ENCODE data around the gene AZU1.
"Not testable (repeated sequence)": the region's sequence is repeated elsewhere in the genome, so short reads cannot be mapped to it uniquely, and the experiment has no call there.

The AZU1 gene

DNA sequence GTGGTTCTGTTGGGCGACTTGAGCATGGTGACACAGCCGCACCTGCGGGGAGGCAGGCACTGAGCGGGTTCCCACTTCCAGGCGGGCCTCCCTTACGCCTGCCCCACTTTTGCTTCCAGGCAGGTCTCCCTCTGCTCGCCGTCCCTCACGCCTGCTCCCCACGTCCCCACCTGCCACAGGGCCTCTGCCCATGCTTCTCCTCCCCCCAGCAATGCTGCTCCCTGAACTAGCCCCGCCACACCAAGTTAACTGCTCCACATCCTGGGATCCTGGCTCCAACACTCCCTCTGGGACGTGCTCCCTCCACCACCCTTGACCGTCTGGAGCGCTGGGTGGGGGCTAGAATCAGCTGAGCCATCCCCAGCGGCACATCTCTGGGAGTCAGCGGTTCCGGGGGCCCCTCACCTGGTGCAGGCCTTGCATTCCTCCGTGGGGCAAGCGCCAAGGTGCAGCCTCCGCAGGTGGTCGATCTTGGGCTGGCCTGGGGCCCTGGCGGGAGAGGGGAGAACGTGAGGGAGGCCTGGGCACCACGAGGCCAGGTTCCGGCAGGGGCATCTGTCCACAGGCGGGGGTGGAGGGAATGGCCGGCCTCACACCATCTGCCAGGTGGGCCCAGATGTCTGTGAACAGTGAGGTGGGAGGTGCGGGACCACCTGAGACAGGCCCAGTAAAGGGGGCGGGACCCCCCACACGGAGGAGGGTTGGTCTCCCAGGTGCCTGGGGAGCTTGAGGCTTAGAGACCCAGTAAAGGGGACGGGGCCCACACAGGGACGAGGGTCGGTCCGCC is 41.0 kb downstream of the AZU1 start:
- TF ChIP-seq GATA1 (IDR thresholded peaks at IDR 0.05; ENCODE audit: low read depth, low read length) (no peak), POLR2A (IDR thresholded peaks at IDR 0.05; ENCODE audit: low read length) (no peak)
- no peak for DNase-seq

DNA sequence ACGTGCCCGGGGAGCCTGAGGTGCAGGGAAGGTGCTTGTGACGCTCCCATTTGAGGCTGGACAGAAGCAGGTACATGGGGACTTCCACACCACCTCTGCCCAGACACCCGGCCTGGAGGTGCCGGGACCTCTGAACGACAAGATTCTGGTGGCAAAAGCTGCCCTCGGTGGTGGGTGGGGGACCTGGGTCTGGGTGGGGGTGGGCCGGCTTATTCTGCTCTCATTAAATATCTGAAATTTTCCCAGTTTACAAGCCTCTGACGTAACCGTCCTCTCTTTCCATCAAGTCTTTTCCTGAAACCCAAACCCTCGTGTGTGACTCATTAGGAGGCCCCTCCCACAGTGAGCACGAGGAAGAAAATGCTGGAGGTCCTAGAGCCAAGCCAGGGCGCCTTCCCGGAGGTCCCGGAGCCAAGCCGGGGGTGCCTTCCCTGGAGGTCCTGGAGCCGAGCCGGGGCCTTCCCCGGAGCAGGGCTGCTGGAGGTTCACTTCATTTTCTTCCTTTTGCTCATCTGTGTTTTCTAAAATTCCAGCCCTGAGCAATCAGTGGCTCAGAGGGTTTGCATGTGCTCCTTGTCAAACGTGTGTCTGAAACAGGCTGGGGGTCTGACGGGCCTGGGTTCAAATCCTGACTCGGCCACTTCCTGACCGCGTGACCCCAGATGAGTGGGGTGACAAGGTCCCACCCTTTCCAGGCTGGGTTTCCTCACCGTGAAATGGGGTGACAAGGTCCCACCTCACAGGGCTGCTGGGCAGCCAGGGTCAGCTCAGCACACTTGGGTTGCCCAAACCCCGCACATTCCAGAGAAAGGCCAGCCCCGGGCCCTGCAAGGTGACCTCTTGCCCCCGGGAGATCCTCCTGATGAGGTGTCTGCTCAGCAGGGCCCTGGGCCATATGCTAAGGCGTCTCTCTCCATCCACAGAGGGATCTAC is 41.9 kb downstream of the AZU1 start:
- no peak for DNase-seq
- TF ChIP-seq GATA1 (IDR thresholded peaks at IDR 0.05; ENCODE audit: low read depth, low read length) (no peak), POLR2A (IDR thresholded peaks at IDR 0.05; ENCODE audit: low read length) (no peak)

DNA sequence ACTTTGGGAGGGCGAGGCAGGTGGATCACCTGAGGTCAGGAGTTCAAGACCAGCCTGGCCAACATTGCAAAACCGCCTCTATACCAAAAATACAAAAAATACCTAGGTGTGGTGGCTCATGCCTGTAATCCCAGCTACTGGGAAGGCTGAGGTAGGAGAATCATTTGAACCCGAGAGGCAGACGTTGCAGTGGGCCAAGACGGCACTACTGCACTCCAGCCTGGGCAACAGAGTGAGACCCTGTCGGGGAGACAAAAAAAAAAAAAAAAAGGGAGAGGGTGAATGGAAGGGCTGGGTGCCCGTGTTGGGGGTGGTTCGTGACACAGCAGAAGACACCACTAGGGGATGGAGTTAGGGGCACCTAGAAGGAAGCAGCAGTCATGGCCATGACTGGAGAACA is 42.7 kb downstream of the AZU1 start:
- no peak for TF ChIP-seq GATA1 (IDR thresholded peaks at IDR 0.05; ENCODE audit: low read depth, low read length)
- DNase-seq = no peak

DNA sequence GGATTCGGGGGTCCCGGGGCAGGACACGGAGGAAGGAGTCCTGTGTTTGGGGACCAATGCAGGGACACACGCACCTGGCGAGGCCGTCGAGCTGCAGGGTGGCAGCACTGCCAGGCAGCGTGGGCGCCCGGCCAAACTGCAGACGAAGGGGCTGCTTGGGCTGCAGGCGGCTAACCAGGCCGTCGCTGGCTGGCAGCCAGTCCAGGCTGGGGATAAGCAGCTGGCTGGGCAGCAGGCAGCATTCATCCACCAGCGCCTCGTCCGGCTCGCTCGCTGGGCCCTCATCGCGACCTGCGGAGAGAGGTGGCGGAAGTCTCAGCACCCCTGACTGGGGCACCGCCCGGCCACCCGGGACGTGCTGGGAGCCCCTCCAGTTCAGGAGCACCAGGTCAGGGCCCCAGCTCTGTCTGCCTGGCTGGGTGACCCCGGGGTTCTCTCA is 43.3 kb downstream of the AZU1 start:
- DNase-seq = no peak
- TF ChIP-seq POLR2A (IDR thresholded peaks at IDR 0.05; ENCODE audit: low read length) = no peak
- TF ChIP-seq GATA1 (IDR thresholded peaks at IDR 0.05; ENCODE audit: low read depth, low read length) = no peak

DNA sequence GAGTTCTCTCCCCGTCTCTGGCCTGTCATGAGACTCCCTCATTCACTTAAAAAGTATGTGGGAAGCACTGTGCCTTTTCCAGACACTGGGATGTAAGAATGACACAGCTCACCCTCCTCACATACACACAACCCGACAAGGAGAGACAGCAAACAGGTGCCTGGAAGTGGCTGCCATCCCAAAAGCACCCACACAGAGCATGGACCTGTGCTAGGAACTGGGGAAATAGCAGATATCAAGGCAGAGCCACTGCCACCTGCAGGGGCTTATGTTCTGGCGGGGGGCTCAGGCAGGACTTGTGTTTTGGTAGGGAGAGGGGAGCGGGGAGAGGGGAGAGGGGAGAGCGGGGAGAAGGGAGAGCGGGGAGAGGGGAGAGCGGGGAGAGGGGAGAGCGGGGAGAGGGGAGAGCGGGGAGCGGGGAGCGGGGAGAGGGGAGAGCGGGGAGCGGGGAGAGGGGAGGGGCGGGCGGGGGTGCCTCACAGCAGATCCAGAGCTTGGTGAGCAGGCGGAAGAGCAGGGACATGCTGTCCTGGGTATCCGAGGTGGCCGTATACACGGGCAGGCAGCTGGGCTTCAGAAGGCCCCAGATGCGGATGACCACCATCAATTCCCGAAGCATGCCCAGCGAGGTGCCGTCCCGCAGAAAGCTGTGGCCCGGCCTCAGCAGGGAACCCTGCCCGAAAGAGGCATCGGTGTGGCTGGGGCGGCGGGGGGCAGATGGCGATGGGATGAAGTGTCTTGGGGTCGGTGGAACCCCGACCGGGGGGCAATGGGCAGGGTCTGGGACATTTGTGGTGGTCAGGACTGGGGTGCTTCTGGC is 44.0 kb downstream of the AZU1 start:
- TF ChIP-seq POLR2A (IDR thresholded peaks at IDR 0.05; ENCODE audit: low read length) = no peak
- TF ChIP-seq GATA1 (IDR thresholded peaks at IDR 0.05; ENCODE audit: low read depth, low read length) = no peak
- DNase-seq = no peak

DNA sequence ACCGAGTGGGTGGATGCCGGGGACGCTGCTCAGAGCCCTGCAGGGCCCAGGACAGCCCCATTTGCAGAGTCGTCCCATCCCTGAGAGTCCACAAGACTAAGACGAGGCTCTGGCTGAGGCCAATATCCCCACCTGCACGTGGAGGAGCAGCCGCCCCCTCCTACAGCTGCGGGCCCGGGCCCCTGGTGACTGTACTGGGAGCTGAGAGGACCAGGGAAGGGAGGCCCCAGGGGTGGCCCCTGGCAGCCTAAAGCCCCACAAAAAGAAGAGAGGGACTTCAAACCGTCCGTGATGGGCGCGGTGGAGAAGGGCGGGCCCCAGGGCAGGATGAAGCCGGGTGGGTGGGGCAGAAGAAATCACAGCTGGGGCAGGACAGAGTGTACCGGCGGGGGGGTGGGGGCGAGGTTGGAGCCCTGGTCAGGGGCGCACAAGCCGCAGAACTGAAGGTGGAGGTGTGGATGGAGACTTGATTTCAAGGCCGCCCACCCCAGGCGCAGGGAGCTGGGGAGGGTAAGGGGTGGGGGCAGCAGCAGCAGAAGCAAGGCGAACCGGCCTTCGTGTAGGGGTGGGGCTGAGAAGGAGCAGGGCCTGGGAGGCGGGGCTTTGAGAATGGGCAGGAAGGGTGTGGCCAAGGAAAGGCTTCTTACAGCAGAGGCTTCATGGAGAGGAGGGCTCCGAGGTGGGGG is 44.8 kb downstream of the AZU1 start:
- no peak for TF ChIP-seq POLR2A (IDR thresholded peaks at IDR 0.05; ENCODE audit: low read length)
- TF ChIP-seq GATA1 (IDR thresholded peaks at IDR 0.05; ENCODE audit: low read depth, low read length) = no peak
- peak; percentile 76 to 81 for DNase-seq

DNA sequence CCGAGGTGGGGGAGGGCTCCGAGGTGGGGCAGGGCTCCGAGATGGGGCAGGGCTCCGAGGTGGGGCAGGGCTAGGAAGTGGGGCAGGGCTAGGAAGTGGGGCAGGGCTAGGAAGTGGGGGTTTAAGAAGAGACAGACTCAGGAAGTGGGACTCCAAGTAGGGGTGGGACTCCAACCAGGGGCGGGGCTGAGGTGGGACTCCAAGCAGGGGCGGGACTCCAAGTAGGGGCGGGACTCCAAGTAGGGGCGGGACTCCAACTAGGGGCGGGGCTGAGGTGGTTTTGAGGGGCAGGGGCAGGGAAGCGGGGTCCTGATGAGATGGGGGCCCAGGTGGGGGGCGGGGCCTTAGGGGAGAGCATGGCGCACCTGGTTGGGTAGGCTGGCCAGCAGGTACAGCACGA is 45.4 kb downstream of the AZU1 start:
- peak; percentile 64 for DNase-seq
- TF ChIP-seq GATA1 (IDR thresholded peaks at IDR 0.05; ENCODE audit: low read depth, low read length) = no peak
- TF ChIP-seq POLR2A (IDR thresholded peaks at IDR 0.05; ENCODE audit: low read length) = no peak

DNA sequence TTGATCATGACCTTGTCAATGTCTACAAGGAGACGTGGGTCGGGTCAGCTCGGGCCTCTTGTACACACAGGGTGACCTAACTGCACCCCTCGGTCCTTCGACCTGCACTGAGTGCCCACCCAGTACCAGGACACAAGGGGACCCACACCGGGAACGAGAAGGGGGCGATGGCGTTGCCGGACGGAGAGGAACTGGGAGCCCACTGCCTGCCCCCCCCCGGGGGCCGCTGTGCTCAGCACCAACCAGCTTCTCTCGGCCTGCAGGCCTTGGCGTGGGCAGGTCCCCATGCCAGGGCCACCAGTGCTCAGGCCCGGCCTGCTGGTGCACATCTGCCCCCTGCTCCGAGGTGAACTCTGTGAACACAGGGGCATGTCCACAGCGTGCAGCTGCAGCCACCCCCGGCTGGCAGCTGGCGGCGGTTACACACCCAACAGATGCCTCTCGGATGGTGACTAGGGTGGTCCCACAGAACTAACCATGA is 46.0 kb downstream of the AZU1 start:
- no peak for DNase-seq
- TF ChIP-seq POLR2A (IDR thresholded peaks at IDR 0.05; ENCODE audit: low read length) (no peak), GATA1 (IDR thresholded peaks at IDR 0.05; ENCODE audit: low read depth, low read length) (no peak)

DNA sequence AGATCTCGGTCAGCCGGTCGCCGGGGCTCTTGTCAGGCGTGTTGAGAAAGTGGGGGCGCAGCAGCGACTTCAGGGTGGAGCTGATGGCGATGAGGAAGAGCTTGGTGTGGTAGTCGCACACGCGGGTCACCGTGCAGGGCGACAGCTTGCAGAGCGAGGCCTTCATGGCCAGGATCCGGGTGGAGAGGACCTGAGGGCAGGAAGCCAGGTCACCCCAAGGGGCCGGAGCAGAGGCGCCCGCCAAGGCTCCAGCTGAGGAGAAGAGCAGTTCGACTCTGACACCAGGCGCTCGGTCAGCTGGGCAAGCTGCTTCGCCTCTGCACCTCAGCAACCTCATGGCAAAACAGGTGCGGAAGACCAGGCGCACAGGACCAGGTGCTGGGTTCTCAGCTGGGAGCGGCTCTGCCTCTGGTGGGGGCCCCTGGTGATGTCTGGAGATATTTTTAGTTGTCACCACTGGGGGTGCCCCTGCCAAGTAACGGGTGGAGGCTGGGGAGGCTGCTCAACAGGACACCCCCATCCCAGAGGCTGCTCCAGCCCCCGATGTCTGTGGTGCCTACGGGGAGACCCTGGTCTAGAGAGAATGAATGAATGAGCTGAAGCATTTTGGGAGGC is 47.7 kb downstream of the AZU1 start:
- no peak for DNase-seq
- TF ChIP-seq GATA1 (IDR thresholded peaks at IDR 0.05; ENCODE audit: low read depth, low read length) = no peak
- TF ChIP-seq POLR2A (IDR thresholded peaks at IDR 0.05; ENCODE audit: low read length) = no peak

DNA sequence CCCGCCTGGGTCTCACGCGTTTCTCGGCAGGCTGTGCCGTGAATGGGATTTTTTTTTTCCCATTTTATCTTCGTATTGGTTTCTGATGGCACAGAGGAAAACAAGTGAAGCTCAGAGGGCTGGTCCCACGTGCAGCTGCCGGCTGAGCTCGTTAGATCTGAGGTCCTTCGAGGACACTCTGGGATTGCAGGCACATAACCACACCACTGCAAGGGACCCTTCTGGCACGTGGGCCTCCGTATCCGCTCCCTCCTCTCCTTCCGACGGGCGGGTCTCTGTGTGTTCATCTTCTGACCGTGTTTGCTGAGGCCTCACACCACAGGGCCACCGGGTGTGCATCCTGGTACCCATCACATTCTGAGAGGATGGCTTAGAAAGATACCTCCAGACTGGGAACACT is 48.5 kb downstream of the AZU1 start:
- DNase-seq = no peak
- TF ChIP-seq GATA1 (IDR thresholded peaks at IDR 0.05; ENCODE audit: low read depth, low read length) = no peak
- no peak for TF ChIP-seq POLR2A (IDR thresholded peaks at IDR 0.05; ENCODE audit: low read length)

DNA sequence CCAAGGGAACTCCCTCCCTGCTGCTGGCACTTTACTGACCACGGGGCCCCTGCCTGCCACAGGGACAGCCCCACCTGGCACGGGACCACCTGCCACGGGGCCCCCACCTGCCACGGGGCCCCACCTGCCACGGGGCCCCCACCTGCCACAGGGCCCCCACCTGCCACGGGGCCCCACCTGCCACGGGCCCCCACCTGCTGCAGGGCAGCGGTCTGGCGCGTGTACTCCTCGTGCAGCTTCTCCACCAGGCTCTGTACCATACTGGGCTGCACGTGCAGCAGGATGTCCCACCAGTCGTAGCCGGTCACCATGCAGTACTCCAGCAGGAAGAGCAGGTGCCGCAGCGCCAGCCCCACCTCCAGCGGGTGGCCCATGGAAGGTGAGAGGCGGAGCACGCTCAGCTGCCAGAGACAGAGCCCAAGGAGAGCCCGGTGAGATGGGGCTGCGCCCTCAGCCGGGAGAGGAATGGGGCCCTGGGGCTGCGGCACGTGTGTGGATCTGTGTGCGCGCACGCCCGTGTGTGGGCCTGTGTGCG is 49.2 kb downstream of the AZU1 start:
- TF ChIP-seq POLR2A (IDR thresholded peaks at IDR 0.05; ENCODE audit: low read length) = no peak
- TF ChIP-seq GATA1 (IDR thresholded peaks at IDR 0.05; ENCODE audit: low read depth, low read length) = no peak

DNA sequence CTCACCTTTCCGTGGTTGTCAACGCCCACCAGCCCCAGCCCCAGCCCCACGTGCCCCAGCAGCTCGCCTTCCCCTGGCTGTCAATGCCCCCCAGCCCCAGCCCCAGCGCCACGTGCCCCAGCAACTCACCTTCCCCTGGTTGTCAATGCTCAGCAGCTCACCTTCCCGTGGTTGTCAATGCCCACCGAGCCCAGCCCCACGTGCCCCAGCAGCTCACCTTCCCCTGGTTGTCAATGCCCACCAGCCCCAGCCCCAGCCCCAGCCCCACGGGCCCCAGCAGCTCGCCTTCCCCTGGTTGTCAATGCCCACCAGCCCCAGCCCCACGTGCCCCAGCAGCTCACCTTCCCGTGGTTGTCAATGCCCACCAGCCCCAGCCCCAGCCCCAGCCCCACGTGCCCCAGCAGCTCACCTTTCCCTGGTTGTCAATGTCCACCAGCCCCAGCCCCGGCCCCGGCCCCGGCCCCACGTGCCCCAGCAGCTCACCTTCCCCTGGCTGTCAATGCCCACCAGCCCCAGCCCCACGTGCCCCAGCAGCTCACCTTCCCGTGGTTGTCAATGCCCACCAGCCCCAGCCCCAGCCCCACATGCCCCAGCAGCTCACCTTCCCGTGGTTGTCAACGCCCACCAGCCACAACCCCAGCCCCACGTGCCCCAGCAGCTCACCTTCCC is 50.5 kb downstream of the AZU1 start:
- DNase-seq = not testable (repeated sequence)

More for the DNA sequence above, 49.2 kb downstream of the AZU1 start:
- DNase-seq = no peak

DNA sequence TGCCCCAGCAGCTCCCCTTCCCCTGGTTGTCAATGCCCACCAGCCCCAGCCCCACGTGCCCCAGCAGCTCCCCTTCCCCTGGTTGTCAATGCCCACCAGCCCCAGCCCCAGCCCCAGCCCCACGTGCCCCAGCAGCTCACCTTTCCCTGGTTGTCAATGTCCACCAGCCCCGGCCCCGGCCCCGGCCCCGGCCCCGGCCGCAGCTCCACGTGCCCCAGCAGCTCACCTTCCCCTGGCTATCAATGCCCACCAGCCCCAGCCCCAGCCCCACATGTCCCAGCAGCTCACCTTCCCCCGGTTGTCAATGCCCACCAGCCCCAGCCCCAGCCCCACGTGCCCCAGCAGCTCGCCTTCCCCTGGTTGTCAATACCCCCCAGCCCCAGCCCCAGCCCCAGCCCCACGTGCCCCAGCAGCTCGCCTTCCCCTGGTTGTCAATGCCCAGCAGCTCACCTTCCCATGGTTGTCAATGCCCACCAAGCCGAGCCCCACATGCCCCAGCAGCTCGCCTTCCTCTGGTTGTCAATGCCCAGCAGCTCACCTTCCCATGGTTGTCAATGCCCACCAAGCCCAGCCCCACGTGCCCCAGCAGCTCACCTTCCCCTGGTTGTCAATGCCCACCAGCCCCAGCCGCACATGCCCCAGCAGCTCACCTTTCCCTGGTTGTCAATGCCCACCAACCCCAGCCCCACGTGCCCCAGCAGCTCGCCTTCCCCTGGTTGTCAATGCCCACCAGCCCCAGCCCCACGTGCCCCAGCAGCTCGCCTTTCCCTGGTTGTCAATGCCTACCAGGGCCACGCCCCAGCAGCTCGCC is 51.3 kb downstream of the AZU1 start:
- not testable (repeated sequence) for DNase-seq

Measured in erythroblast (primary cell).